ENCODE results near the gene FAM118A. TPM values are rescaled to one million over a fixed set of nuclear protein-coding genes. Genes with fewer than 3 reads are reported as not detected.

The FAM118A gene
- total and polyA plus RNA-seq, 2 experiments from 2014 or later: 11.9 to 20.3 TPM

DNA sequence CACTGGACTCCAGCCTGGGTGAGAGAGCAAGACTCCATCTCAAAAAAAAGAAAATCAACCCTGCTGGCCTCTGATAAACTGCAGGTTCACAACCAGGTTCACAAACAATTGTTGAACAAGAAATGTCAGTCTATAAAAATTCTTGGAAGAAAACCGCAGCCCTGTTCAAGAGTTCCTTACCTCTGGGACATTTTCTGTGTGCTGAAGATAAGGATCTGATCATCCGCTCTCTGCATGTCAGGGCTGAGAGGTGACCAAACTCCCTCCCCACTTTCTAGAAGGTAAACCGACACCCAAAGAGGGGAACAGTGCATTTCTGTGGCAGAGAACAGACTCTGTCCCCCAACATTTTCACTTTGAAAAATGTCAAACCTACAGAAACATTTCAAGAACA is 29.1 kb upstream of the FAM118A start:
- Histone ChIP-seq H3K27ac (ENCODE audit: low read depth) (no peak overlapping the region), H3K36me3 (ENCODE audit: insufficient read depth) (no peaks in the 10 kb centered on the region), H3K4me3 (no peak overlapping the region), H3K9me2 (ENCODE audit: insufficient read depth) (no peaks in the 10 kb centered on the region), H4K20me1 (replicated peaks; ENCODE audit: insufficient read depth) (no peaks in the 10 kb centered on the region), H3K27me3 (ENCODE audit: insufficient read depth) (peaks cover 11% of the 10 kb centered on the region), H3F3A (replicated peaks; ENCODE audit: low read depth) (no peaks in the 10 kb centered on the region), H3K4me1 (ENCODE audit: insufficient read depth) (no peaks in the 10 kb centered on the region), H3K79me2 (replicated peaks; ENCODE audit: insufficient read depth) (no peaks in the 10 kb centered on the region), H3K4me2 (no peak overlapping the region), H2AFZ (no peak overlapping the region)
- peaks cover 3% of the 10 kb centered on the region for H3K4me1 Mint-ChIP-seq
- no peak for ATAC-seq
- peaks cover 21% of the 10 kb centered on the region for H3K27me3 Mint-ChIP-seq (ENCODE audit: insufficient read depth, low read depth, poor library complexity)
- TF ChIP-seq POLR2AphosphoS5 (IDR thresholded peaks at IDR 0.05; ENCODE audit: low read depth) (no peak), EZH2phosphoT487 (IDR thresholded peaks at IDR 0.05; ENCODE audit: unreplicated experiment) (no peak), EZH2 (IDR thresholded peaks at IDR 0.05; ENCODE audit: low read depth, unreplicated experiment) (no peak), STAT1 (IDR thresholded peaks at IDR 0.05; ENCODE audit: unreplicated experiment) (no peak), REST (IDR thresholded peaks at IDR 0.05; ENCODE audit: unreplicated experiment) (no peak), CREB1 (CRISPR knock-in tag; IDR thresholded peaks at IDR 0.05; ENCODE audit: low read depth) (no peak), NANOG (IDR thresholded peaks at IDR 0.05; ENCODE audit: borderline replicate concordance) (no peak), ZNF331 (CRISPR knock-in tag; IDR thresholded peaks at IDR 0.05; ENCODE audit: low read depth) (no peak), ETS1 (IDR thresholded peaks at IDR 0.05) (no peak), ZNF114 (CRISPR knock-in tag; IDR thresholded peaks at IDR 0.05) (no peak), JUNB (IDR thresholded peaks at IDR 0.05; ENCODE audit: unreplicated experiment) (no peak)
- TF ChIP-seq, protein P1, sequence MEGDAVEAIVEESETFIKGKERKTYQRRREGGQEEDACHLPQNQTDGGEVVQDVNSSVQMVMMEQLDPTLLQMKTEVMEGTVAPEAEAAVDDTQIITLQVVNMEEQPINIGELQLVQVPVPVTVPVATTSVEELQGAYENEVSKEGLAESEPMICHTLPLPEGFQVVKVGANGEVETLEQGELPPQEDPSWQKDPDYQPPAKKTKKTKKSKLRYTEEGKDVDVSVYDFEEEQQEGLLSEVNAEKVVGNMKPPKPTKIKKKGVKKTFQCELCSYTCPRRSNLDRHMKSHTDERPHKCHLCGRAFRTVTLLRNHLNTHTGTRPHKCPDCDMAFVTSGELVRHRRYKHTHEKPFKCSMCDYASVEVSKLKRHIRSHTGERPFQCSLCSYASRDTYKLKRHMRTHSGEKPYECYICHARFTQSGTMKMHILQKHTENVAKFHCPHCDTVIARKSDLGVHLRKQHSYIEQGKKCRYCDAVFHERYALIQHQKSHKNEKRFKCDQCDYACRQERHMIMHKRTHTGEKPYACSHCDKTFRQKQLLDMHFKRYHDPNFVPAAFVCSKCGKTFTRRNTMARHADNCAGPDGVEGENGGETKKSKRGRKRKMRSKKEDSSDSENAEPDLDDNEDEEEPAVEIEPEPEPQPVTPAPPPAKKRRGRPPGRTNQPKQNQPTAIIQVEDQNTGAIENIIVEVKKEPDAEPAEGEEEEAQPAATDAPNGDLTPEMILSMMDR (conservative IDR thresholded peaks at IDR 0.05; ENCODE audit: low read depth in 2 of 2): no peak
- TF ChIP-seq, protein P2, sequence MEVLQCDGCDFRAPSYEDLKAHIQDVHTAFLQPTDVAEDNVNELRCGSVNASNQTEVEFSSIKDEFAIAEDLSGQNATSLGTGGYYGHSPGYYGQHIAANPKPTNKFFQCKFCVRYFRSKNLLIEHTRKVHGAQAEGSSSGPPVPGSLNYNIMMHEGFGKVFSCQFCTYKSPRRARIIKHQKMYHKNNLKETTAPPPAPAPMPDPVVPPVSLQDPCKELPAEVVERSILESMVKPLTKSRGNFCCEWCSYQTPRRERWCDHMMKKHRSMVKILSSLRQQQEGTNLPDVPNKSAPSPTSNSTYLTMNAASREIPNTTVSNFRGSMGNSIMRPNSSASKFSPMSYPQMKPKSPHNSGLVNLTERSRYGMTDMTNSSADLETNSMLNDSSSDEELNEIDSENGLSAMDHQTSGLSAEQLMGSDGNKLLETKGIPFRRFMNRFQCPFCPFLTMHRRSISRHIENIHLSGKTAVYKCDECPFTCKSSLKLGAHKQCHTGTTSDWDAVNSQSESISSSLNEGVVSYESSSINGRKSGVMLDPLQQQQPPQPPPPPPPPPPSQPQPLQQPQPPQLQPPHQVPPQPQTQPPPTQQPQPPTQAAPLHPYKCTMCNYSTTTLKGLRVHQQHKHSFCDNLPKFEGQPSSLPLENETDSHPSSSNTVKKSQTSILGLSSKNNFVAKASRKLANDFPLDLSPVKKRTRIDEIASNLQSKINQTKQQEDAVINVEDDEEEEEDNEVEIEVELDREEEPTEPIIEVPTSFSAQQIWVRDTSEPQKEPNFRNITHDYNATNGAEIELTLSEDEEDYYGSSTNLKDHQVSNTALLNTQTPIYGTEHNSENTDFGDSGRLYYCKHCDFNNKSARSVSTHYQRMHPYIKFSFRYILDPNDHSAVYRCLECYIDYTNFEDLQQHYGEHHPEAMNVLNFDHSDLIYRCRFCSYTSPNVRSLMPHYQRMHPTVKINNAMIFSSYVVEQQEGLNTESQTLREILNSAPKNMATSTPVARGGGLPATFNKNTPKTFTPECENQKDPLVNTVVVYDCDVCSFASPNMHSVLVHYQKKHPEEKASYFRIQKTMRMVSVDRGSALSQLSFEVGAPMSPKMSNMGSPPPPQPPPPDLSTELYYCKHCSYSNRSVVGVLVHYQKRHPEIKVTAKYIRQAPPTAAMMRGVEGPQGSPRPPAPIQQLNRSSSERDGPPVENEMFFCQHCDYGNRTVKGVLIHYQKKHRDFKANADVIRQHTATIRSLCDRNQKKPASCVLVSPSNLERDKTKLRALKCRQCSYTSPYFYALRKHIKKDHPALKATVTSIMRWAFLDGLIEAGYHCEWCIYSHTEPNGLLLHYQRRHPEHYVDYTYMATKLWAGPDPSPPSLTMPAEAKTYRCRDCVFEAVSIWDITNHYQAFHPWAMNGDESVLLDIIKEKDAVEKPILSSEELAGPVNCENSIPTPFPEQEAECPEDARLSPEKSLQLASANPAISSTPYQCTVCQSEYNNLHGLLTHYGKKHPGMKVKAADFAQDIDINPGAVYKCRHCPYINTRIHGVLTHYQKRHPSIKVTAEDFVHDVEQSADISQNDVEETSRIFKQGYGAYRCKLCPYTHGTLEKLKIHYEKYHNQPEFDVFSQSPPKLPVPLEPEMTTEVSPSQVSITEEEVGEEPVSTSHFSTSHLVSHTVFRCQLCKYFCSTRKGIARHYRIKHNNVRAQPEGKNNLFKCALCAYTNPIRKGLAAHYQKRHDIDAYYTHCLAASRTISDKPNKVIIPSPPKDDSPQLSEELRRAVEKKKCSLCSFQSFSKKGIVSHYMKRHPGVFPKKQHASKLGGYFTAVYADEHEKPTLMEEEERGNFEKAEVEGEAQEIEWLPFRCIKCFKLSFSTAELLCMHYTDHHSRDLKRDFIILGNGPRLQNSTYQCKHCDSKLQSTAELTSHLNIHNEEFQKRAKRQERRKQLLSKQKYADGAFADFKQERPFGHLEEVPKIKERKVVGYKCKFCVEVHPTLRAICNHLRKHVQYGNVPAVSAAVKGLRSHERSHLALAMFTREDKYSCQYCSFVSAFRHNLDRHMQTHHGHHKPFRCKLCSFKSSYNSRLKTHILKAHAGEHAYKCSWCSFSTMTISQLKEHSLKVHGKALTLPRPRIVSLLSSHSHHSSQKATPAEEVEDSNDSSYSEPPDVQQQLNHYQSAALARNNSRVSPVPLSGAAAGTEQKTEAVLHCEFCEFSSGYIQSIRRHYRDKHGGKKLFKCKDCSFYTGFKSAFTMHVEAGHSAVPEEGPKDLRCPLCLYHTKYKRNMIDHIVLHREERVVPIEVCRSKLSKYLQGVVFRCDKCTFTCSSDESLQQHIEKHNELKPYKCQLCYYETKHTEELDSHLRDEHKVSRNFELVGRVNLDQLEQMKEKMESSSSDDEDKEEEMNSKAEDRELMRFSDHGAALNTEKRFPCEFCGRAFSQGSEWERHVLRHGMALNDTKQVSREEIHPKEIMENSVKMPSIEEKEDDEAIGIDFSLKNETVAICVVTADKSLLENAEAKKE (CRISPR knock-in tag; IDR thresholded peaks at IDR 0.05): no peak
- H3K27ac Mint-ChIP-seq: no peak overlapping the region
- H3K36me3 Mint-ChIP-seq (ENCODE audit: low read depth): no peaks in the 10 kb centered on the region
- no peak overlapping the region for H3K4me3 Mint-ChIP-seq
- DNase-seq (ENCODE audit: low spot score): no peak
- no peaks in the 10 kb centered on the region for H3K9me3 Mint-ChIP-seq
